ENCODE results near the gene STK35. TPM values are rescaled to one million over a fixed set of nuclear protein-coding genes. Genes with fewer than 3 reads are reported as not detected.
A peak's percentile ranks its signal among the peaks of the same experiment; 100 is the strongest.
"Not testable (repeated sequence)": the region's sequence is repeated elsewhere in the genome, so short reads cannot be mapped to it uniquely, and the experiment has no call there.

STK35 gene
- total RNA-seq, 4 donors from 2014 or later, result 23.2 to 33.6 (median 25.2) TPM

DNA sequence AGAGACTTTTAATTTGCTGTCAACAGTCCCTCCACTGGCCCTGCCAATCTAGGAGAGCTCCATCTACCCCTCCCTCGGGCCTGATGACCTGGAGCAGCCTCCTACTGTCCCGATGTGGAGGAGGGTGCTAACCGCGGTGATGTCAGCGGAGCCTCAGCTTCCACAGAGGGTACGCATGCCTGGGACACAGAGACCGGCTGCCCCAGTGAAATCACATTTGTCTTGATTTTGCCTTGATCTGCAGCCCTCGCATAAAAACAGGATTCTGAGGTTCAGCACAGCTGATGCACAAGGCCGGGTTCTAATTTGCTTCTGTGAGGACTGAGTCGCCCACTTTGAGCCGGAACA, 77.6 kb downstream of the STK35 start:
- Histone ChIP-seq H3K27ac (no peak overlapping the region), H3K36me3 (no peaks in the 10 kb centered on the region), H3K4me1 (no peaks in the 10 kb centered on the region), H3K4me3 (no peak overlapping the region), H3K9me3 (no peaks in the 10 kb centered on the region), H3K27me3 (peaks cover 6% of the 10 kb centered on the region)
- no peak for TF ChIP-seq POLR2A (IDR thresholded peaks at IDR 0.05)
- TF ChIP-seq EP300 (IDR thresholded peaks at IDR 0.05), result no peak
- TF ChIP-seq POLR2AphosphoS5 (IDR thresholded peaks at IDR 0.05), result no peak
- peak in 1 of 2 donors; percentile 56 for DNase-seq (ENCODE audit: low spot score in 2 of 2)
- WGBS, result 77% methylated on average over 11 of the region's 11 CpGs

DNA sequence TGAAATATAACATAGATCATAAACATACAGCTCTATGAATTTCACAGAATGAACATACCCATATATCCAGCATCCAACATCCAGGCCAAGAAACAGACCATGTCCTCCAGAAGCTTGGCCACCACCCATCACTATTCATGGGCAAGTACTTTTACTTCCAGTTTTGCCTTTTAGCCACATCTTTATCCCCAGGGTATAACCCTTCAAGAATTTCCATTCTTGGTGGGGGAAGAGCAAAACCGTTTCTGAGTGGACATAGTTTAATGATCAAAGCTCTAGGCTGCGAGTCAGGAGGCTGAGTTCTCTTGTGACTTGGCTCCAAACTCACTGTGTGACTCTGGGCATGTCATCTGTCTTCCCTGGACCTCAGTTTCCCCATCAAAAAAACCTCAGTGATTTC, 78.3 kb downstream of the STK35 start:
- TF ChIP-seq POLR2AphosphoS5 (IDR thresholded peaks at IDR 0.05), result no peak
- TF ChIP-seq POLR2A (IDR thresholded peaks at IDR 0.05), result no peak
- TF ChIP-seq, protein P1, sequence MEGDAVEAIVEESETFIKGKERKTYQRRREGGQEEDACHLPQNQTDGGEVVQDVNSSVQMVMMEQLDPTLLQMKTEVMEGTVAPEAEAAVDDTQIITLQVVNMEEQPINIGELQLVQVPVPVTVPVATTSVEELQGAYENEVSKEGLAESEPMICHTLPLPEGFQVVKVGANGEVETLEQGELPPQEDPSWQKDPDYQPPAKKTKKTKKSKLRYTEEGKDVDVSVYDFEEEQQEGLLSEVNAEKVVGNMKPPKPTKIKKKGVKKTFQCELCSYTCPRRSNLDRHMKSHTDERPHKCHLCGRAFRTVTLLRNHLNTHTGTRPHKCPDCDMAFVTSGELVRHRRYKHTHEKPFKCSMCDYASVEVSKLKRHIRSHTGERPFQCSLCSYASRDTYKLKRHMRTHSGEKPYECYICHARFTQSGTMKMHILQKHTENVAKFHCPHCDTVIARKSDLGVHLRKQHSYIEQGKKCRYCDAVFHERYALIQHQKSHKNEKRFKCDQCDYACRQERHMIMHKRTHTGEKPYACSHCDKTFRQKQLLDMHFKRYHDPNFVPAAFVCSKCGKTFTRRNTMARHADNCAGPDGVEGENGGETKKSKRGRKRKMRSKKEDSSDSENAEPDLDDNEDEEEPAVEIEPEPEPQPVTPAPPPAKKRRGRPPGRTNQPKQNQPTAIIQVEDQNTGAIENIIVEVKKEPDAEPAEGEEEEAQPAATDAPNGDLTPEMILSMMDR (IDR thresholded peaks at IDR 0.05), result no peak
- no peak for TF ChIP-seq EP300 (IDR thresholded peaks at IDR 0.05)
- peaks cover 3% of the 10 kb centered on the region for H3K27me3 ChIP-seq
- no peak for DNase-seq (ENCODE audit: low spot score in 2 of 2)
- no peak overlapping the region for H3K27ac ChIP-seq
- WGBS, result 53% methylated on average over 2 of the region's 2 CpGs
- no peaks in the 10 kb centered on the region for H3K36me3 ChIP-seq
- no peaks in the 10 kb centered on the region for H3K4me1 ChIP-seq
- no peak overlapping the region for H3K4me3 ChIP-seq
- no peaks in the 10 kb centered on the region for H3K9me3 ChIP-seq

DNA sequence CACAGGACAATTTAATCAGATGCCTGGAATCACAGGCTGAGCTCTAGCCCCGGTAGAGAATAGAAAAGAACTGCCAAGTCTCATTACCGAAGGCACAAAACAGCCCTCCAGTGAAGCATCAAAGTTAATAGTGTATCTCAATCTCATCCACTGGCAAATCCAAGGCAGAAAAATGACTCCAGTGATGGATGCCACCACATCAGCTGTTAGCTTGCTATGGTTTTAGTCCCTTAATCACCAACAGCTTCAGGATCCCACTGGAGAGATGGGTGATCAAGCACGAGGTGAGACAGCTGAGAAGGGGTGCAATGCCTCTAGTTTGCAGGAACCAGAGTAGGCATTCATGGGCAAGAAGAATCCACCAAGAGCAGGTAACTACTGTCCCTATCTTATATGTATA, 81.8 kb downstream of the STK35 start:
- H3K27ac ChIP-seq, result no peak overlapping the region
- H3K36me3 ChIP-seq, result no peaks in the 10 kb centered on the region
- no peaks in the 10 kb centered on the region for H3K9me3 ChIP-seq
- TF ChIP-seq POLR2AphosphoS5 (IDR thresholded peaks at IDR 0.05) (no peak), POLR2A (IDR thresholded peaks at IDR 0.05) (no peak), EP300 (IDR thresholded peaks at IDR 0.05) (no peak)
- TF ChIP-seq, protein P1 (IDR thresholded peaks at IDR 0.05), result no peak
- DNase-seq (ENCODE audit: low spot score in 2 of 2), result no peak
- no peak overlapping the region for H3K4me3 ChIP-seq
- H3K27me3 ChIP-seq, result no peaks in the 10 kb centered on the region
- WGBS, result 90% methylated on average over 3 of the region's 3 CpGs
- H3K4me1 ChIP-seq, result no peaks in the 10 kb centered on the region

DNA sequence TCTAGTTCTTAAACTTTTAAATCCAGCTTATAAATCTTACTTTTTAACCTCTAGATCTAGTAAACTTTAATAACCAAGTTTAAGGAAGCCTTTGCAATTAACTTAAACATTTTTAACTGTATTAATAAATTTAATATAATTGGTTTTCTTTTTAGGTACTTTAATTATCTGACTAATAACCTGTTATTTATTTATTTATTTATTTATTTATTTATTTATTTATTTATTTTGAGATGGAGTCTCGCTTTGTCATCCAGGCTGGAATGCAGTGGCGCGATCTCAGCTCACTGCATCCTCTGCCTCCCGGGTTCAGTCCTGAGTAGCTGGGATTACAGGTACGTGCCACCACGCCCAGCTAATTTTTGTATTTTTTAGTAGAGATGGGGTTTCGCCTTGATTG, 83.3 kb downstream of the STK35 start:
- not testable (repeated sequence) for H3K9me3 ChIP-seq, H3K4me1 ChIP-seq, H3K27ac ChIP-seq, H3K27me3 ChIP-seq, H3K36me3 ChIP-seq, H3K4me3 ChIP-seq
- WGBS, result 97% methylated on average over 7 of the region's 7 CpGs
- DNase-seq (ENCODE audit: low spot score in 2 of 2), result peak in 1 of 2 donors; percentile 9

DNA sequence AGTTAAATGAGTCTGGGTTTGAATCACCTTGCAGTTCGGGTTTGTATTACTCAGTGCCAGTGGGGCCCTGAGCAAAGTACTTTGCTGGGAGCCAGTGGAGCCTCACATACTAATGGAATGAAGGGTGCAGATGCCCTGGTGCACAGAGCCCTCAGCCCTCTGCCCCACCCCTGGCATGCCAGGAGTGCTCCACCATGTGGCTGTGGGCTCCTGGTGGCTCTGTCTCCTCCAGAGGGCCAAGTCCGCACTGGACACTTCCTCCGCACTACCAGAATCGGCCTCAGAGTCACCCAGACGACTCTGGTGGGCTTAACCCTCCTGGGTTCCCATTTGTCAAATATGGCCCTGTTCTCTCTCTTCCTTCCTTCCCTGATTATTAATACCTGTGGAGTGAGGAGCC, 94.0 kb downstream of the STK35 start:
- no peaks in the 10 kb centered on the region for H3K4me1 ChIP-seq
- WGBS, result 83% methylated on average over 4 of the region's 5 CpGs
- DNase-seq (ENCODE audit: low spot score in 2 of 2), result no peak
- H3K4me3 ChIP-seq, result no peak overlapping the region
- no peaks in the 10 kb centered on the region for H3K36me3 ChIP-seq
- H3K27ac ChIP-seq, result no peak overlapping the region
- no peaks in the 10 kb centered on the region for H3K9me3 ChIP-seq
- TF ChIP-seq EP300 (IDR thresholded peaks at IDR 0.05) (no peak), POLR2A (IDR thresholded peaks at IDR 0.05) (no peak), POLR2AphosphoS5 (IDR thresholded peaks at IDR 0.05) (no peak)
- TF ChIP-seq, protein P1 (IDR thresholded peaks at IDR 0.05), result no peak
- peaks cover 16% of the 10 kb centered on the region for H3K27me3 ChIP-seq

DNA sequence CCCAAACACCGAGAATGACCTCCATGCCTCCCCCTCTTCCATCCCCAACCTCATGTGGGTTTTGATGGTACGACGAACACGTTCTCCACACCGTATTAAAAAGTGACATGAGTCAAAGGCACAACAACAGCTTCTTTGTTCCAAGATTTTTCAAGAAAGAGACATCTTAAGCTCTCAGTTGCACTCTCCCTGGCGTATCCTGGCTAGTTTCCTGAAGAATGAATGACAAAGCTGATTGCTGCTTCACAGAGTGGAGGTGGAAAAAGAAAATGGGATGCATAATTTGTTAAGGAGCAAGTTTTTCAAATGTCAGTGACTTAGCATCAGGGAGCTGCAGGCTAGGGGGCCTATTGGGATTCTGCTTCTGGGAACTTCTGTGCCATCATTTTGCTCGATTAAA, 95.5 kb downstream of the STK35 start:
- WGBS, result 58% methylated on average over 7 of the region's 7 CpGs
- TF ChIP-seq POLR2A (IDR thresholded peaks at IDR 0.05), result no peak
- TF ChIP-seq EP300 (IDR thresholded peaks at IDR 0.05), result no peak
- TF ChIP-seq, protein P1 (IDR thresholded peaks at IDR 0.05), result no peak
- TF ChIP-seq POLR2AphosphoS5 (IDR thresholded peaks at IDR 0.05), result no peak
- Histone ChIP-seq H3K27ac (no peak overlapping the region), H3K36me3 (no peaks in the 10 kb centered on the region), H3K4me1 (no peaks in the 10 kb centered on the region), H3K27me3 (peaks cover 16% of the 10 kb centered on the region), H3K9me3 (no peaks in the 10 kb centered on the region), H3K4me3 (no peak overlapping the region)
- DNase-seq (ENCODE audit: low spot score in 2 of 2), result no peak

Other genes starting within 250 kb of the STK35 start
- gene SIRPA, start 206.4 kb upstream of the STK35 start, total RNA-seq, result 10 to 100 TPM; 30.3 to 53.3 (median 47.3) TPM
- not detected for gene PDYN, start 107.8 kb upstream of the STK35 start, total RNA-seq
- gene TGM3, start 194.2 kb downstream of the STK35 start, total RNA-seq, result 10 to 100 TPM; 24.9 to 56.5 (median 44.8) TPM